Measurements from ENCODE around the gene CLDN2.
"Not testable (repeated sequence)": the region's sequence is repeated elsewhere in the genome, so short reads cannot be mapped to it uniquely, and the experiment has no call there.

- not testable (repeated sequence) for TF ChIP-seq CTCF (conservative IDR thresholded peaks at IDR 0.05); EZH2 (IDR thresholded peaks at IDR 0.05; ENCODE audit: low read depth)
Measured at GRCh38 chrX:106966547-106966946, 46.3 kb downstream of the CLDN2 start.
